Spleen (tissue), 7 donors: ENCODE measurements around the gene MAPT.

Experiments used
- POLR2A ChIP-seq, 3 donors: fragments of 450-650 bp; IDR thresholded peaks; one replicate each; pipeline ENCODE4 v1.5.1; 2017; ENCODE audit warnings: antibody characterized with exemption in 3 of 3, mild to moderate bottlenecking in 1 of 3
- TF ChIP-seq, protein P1 (sequence below), 11 experiments: fragments of 200-600 bp in 7 of 11; fragments of 450-650 bp in 4 of 11; sonication (generic) in 4 of 11; IDR thresholded peaks in 8 of 11; conservative IDR thresholded peaks in 3 of 11; 1 replicate in 7 of 11; 2 replicates in 4 of 11; pipeline versions ENCODE4 v1.4.0 to v1.8.0; 2016 to 2021; ENCODE audit warnings: antibody characterized with exemption in 11 of 11, inconsistent platforms in 4 of 11, mild to moderate bottlenecking in 1 of 11
- donor health status: DM: no; HTN: no; CAD: no; lungs with moderate emphysema.
- donor health status: DM: no; HTN: no; CAD: no.
- donor health status: DM: no; HTN: no; CAD: no.

DNA sequence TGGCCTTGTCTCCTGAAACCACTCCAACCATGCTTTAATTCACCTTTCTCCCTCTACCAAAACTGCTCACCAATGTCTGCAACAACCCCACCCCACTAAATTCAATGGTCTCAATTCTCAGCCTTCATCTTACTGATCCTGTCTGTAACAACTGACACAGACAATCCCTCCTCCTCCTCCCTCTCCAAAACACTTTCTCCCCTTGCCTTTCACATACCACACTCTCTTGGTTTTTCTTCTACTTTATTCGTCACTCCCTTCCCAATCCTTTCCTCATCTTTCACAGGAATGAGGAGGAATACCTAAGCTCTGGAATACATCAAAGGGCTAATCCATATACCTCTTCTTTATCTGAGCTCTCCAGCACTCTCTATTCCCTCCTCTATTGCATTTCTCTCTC, 170.1 kb downstream of the MAPT start:
- TF ChIP-seq POLR2A (IDR thresholded peaks at IDR 0.05) = no peak
- TF ChIP-seq, protein P1, sequence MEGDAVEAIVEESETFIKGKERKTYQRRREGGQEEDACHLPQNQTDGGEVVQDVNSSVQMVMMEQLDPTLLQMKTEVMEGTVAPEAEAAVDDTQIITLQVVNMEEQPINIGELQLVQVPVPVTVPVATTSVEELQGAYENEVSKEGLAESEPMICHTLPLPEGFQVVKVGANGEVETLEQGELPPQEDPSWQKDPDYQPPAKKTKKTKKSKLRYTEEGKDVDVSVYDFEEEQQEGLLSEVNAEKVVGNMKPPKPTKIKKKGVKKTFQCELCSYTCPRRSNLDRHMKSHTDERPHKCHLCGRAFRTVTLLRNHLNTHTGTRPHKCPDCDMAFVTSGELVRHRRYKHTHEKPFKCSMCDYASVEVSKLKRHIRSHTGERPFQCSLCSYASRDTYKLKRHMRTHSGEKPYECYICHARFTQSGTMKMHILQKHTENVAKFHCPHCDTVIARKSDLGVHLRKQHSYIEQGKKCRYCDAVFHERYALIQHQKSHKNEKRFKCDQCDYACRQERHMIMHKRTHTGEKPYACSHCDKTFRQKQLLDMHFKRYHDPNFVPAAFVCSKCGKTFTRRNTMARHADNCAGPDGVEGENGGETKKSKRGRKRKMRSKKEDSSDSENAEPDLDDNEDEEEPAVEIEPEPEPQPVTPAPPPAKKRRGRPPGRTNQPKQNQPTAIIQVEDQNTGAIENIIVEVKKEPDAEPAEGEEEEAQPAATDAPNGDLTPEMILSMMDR (IDR thresholded peaks at IDR 0.05 in 8 of 11, conservative IDR thresholded peaks at IDR 0.05 in 3 of 11) = no peak
